ENCODE measurements around the gene SECISBP2. TPM values are rescaled to one million over a fixed set of nuclear protein-coding genes. Genes with fewer than 3 reads are reported as not detected.

The SECISBP2 gene
- total RNA-seq, 4 donors from 2014 or later: 77.1 to 110 (median 90.6) TPM

GRCh38 chr9:89323390-89323789, 5.1 kb downstream of the SECISBP2 start:
- H3K36me3 ChIP-seq: peaks cover 0 to 4% of the 10 kb centered on the region in 2 donors
- no peak overlapping the region for H3K4me3 ChIP-seq (replicated peaks in 1 of 3)
- H3K4me1 ChIP-seq: peaks cover 12 to 24% of the 10 kb centered on the region in 2 donors
- TF ChIP-seq POLR2A (IDR thresholded peaks at IDR 0.05) (no peak), CTCF (IDR thresholded peaks at IDR 0.05) (no peak)
- H3K27me3 ChIP-seq: no peaks in the 10 kb centered on the region
- DNase-seq: no peak
- no peaks in the 10 kb centered on the region for H3K9me3 ChIP-seq
- H3K27ac ChIP-seq: no peak overlapping the region
- WGBS, 2 donors: 78 to 79% methylated on average over 4 of the region's 4 CpGs
- intact Hi-C loops (cut with DNase I): loop anchor here (10.0 kb wide), 1 partner anchor 231 kb away; no protein-coding TSS in a partner anchor

GRCh38 chr9:89325733-89326132, 7.4 kb downstream of the SECISBP2 start:
- H3K4me3 ChIP-seq (replicated peaks in 1 of 3): no peak overlapping the region
- H3K4me1 ChIP-seq: peaks cover 3 to 12% of the 10 kb centered on the region in 2 donors
- no peak for DNase-seq
- no peak overlapping the region for H3K27ac ChIP-seq
- WGBS, 2 donors: 91 to 93% methylated on average over 3 of the region's 3 CpGs
- no peaks in the 10 kb centered on the region for H3K27me3 ChIP-seq
- no peaks in the 10 kb centered on the region for H3K9me3 ChIP-seq
- peaks cover 18 to 27% of the 10 kb centered on the region in 2 donors for H3K36me3 ChIP-seq
- intact Hi-C loops (cut with DNase I): loop anchor here (10.0 kb wide), 1 partner anchor 229 kb away; no protein-coding TSS in a partner anchor
- no peak for TF ChIP-seq CTCF (IDR thresholded peaks at IDR 0.05)

GRCh38 chr9:89328064-89328463, 9.8 kb downstream of the SECISBP2 start:
- DNase-seq: no peak
- no peaks in the 10 kb centered on the region for H3K27me3 ChIP-seq
- WGBS, 2 donors: 95 to 96% methylated on average over 8 of the region's 8 CpGs
- intact Hi-C loops (cut with DNase I): loop anchor here (10.0 kb wide), 1 partner anchor 227 kb away; no protein-coding TSS in a partner anchor
- peaks cover 36 to 38% of the 10 kb centered on the region in 2 donors for H3K36me3 ChIP-seq
- TF ChIP-seq POLR2A (IDR thresholded peaks at IDR 0.05) (no peak), CTCF (IDR thresholded peaks at IDR 0.05) (no peak)
- no peak overlapping the region for H3K27ac ChIP-seq
- no peaks in the 10 kb centered on the region for H3K9me3 ChIP-seq
- H3K4me1 ChIP-seq: peaks cover 0 to 6% of the 10 kb centered on the region in 2 donors
- no peak overlapping the region for H3K4me3 ChIP-seq (replicated peaks in 1 of 3)

- intact Hi-C loops (cut with DNase I): loop anchor here (10.0 kb wide), 1 partner anchor 225 kb away; no protein-coding TSS in a partner anchor
- no peak for DNase-seq
- TF ChIP-seq POLR2A (IDR thresholded peaks at IDR 0.05): no peak
- no peak for TF ChIP-seq CTCF (IDR thresholded peaks at IDR 0.05)
- no peak overlapping the region for H3K4me3 ChIP-seq (replicated peaks in 1 of 3)
- H3K36me3 ChIP-seq: peaks cover 53% of the 10 kb centered on the region in 2 donors
- no peaks in the 10 kb centered on the region for H3K9me3 ChIP-seq
- H3K27ac ChIP-seq: no peak overlapping the region
- H3K27me3 ChIP-seq: no peaks in the 10 kb centered on the region
- H3K4me1 ChIP-seq: no peaks in the 10 kb centered on the region
Observed at GRCh38 chr9:89329917-89330316, 11.6 kb downstream of the SECISBP2 start.

- WGBS, 2 donors: 94 to 97% methylated on average over 7 of the region's 7 CpGs
- TF ChIP-seq CTCF (IDR thresholded peaks at IDR 0.05) (no peak), POLR2A (IDR thresholded peaks at IDR 0.05) (no peak)
- Histone ChIP-seq H3K4me3 (replicated peaks in 1 of 3) (no peak overlapping the region), H3K27me3 (no peaks in the 10 kb centered on the region), H3K4me1 (no peaks in the 10 kb centered on the region), H3K27ac (no peak overlapping the region), H3K9me3 (no peaks in the 10 kb centered on the region), H3K36me3 (peaks cover 57 to 59% of the 10 kb centered on the region in 2 donors)
- no peak for DNase-seq
- intact Hi-C loops (cut with DNase I): no loop called here
Observed at GRCh38 chr9:89330513-89330912, 12.2 kb downstream of the SECISBP2 start.
